ENCODE data around the gene NUP205.

DNA sequence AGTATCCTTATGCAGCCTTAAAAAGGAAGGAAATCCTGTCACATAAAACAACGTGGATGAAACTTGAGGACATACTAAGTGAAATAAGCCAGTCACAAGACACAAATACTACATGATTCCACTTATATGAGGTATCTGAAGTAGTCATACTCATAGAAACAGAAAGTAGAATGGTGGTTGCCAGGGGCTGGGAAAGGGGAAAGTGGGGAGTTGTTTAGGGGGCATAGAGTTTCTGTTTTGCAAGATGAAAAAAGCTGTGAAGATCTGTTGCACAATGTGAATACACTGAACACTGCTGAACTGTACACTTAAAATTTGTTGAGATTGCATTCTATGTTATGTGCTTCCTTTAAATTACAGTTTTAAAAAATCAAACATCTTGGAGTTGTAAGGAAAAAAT, 2.9 kb downstream of the NUP205 start:
- TF ChIP-seq, protein P1, sequence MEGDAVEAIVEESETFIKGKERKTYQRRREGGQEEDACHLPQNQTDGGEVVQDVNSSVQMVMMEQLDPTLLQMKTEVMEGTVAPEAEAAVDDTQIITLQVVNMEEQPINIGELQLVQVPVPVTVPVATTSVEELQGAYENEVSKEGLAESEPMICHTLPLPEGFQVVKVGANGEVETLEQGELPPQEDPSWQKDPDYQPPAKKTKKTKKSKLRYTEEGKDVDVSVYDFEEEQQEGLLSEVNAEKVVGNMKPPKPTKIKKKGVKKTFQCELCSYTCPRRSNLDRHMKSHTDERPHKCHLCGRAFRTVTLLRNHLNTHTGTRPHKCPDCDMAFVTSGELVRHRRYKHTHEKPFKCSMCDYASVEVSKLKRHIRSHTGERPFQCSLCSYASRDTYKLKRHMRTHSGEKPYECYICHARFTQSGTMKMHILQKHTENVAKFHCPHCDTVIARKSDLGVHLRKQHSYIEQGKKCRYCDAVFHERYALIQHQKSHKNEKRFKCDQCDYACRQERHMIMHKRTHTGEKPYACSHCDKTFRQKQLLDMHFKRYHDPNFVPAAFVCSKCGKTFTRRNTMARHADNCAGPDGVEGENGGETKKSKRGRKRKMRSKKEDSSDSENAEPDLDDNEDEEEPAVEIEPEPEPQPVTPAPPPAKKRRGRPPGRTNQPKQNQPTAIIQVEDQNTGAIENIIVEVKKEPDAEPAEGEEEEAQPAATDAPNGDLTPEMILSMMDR (IDR thresholded peaks at IDR 0.05), result no peak
- TF ChIP-seq POLR2A (IDR thresholded peaks at IDR 0.05), result no peak

Data from Peyer's patch (tissue), 4 donors.